Renal cortex interstitium (tissue), 11 donors: ENCODE measurements around the gene C8A. TPM values are rescaled to one million over a fixed set of nuclear protein-coding genes. Genes with fewer than 3 reads are reported as not detected.

ENCODE experiments used
- DNase-seq, 11 donors: peaks; one replicate each; pipeline ENCODE4 v3.0.0-alpha.2; 2013; ENCODE audit warnings: low read depth in 9 of 11, low spot score in 4 of 11; ENCODE audit errors: extremely low read depth in 1 of 11
- polyA plus RNA-seq, 3 donors: library from polyadenylated mRNA; unstranded; fragments of 120-200 nt; gene quantifications; one replicate each; pipeline ENCODE4 v1.2.1, GENCODE V29; 2013; ENCODE audit not compliant: insufficient read length in 3 of 3

The C8A gene
- polyA plus RNA-seq, 3 donors = not detected

GRCh38 chr1:56834137-56834900 lies 20.3 kb upstream of the C8A start:
- no peak for DNase-seq

GRCh38 chr1:56835657-56836056 lies 18.9 kb upstream of the C8A start:
- DNase-seq = no peak

- no peak for DNase-seq
Measured at GRCh38 chr1:56836359-56836758, 18.2 kb upstream of the C8A start.

GRCh38 chr1:56837244-56837939 lies 17.2 kb upstream of the C8A start:
- DNase-seq = peak in 2 of 11 donors; percentile 29 to 52

- no peak for DNase-seq
Measured at GRCh38 chr1:56838759-56839158, 15.8 kb upstream of the C8A start.

GRCh38 chr1:56843544-56843943 lies 11.1 kb upstream of the C8A start:
- DNase-seq = no peak

GRCh38 chr1:56844545-56845136 lies 10.0 kb upstream of the C8A start:
- DNase-seq = no peak

- no peak for DNase-seq
Measured at GRCh38 chr1:56845343-56845742, 9.3 kb upstream of the C8A start.

GRCh38 chr1:56849750-56850149 lies 4.8 kb upstream of the C8A start:
- no peak for DNase-seq

GRCh38 chr1:56850411-56850810 lies 4.2 kb upstream of the C8A start:
- no peak for DNase-seq

- DNase-seq = no peak
Measured at GRCh38 chr1:56850922-56851321, 3.7 kb upstream of the C8A start.

- DNase-seq = no peak
Measured at GRCh38 chr1:56852476-56852875, 2.1 kb upstream of the C8A start.

- no peak for DNase-seq
Measured at GRCh38 chr1:56855190-56855589, 593 bp downstream of the C8A start.

- DNase-seq = no peak
Measured at GRCh38 chr1:56856186-56856585, 1.6 kb downstream of the C8A start.

GRCh38 chr1:56859287-56859686 lies 4.7 kb downstream of the C8A start:
- no peak for DNase-seq

- no peak for DNase-seq
Measured at GRCh38 chr1:56863265-56863992, 8.8 kb downstream of the C8A start.

GRCh38 chr1:56864430-56864829 lies 9.8 kb downstream of the C8A start:
- no peak for DNase-seq

GRCh38 chr1:56866656-56867055 lies 12.1 kb downstream of the C8A start:
- DNase-seq = no peak

- DNase-seq = no peak
Measured at GRCh38 chr1:56867491-56867890, 12.9 kb downstream of the C8A start.

GRCh38 chr1:56868761-56869160 lies 14.2 kb downstream of the C8A start:
- DNase-seq = no peak
